Lower lobe of right lung (tissue), 2 donors: ENCODE results near the gene MTMR2. TPM values are rescaled to one million over a fixed set of nuclear protein-coding genes. Genes with fewer than 3 reads are reported as not detected.

Experiments used
- ATAC-seq, 2 donors: fragments of 200-7000 bp; cut with Tn5 transposase; one replicate each; pipeline ENCODE4 v1.9.1; 2020 to 2022; ENCODE audit warnings: mild to moderate bottlenecking in 2 of 2, moderate library complexity in 2 of 2
- DNase-seq: peaks from one replicate; pipeline ENCODE4 v3.0.0-alpha.2; 2020
- H3K27ac ChIP-seq: fragments of 200-600 bp; one replicate; pipeline ENCODE4 v1.8.0; 2022
- H3K27me3 ChIP-seq: fragments of 200-600 bp; one replicate; pipeline ENCODE4 v1.8.0; 2022; ENCODE audit warnings: low read depth
- H3K36me3 ChIP-seq: fragments of 200-600 bp; one replicate; pipeline ENCODE4 v1.8.0; 2022; ENCODE audit warnings: mild to moderate bottlenecking
- H3K4me1 ChIP-seq: fragments of 200-600 bp; one replicate; pipeline ENCODE4 v1.8.0; 2022
- H3K4me3 ChIP-seq: fragments of 200-600 bp; one replicate; pipeline ENCODE4 v1.8.0; 2022; ENCODE audit warnings: mild to moderate bottlenecking
- H3K9me3 ChIP-seq: fragments of 200-600 bp; one replicate; pipeline ENCODE4 v1.8.0; 2022
- CTCF ChIP-seq: fragments of 200-600 bp; IDR thresholded peaks from one replicate; pipeline ENCODE4 v1.8.0; 2022; ENCODE audit warnings: antibody characterized with exemption, mild to moderate bottlenecking
- intact Hi-C: fragments of 100-400 bp; cut with DNase I; formaldehyde crosslinking; loops from one replicate; pipeline ENCODE4 v1.11.0; 2022
- total RNA-seq: library from RNA; stranded (reverse); fragmentation: NEBNext Ultra II Directional; extraction: Animal tissue kit (Norgen Biotek cat#: 25700); gene quantifications from one replicate; pipeline ENCODE4 v1.2.1, GENCODE V29; 2021
- donor health status: DM: no; HTN: yes; CAD: no; lungs with severe emphysema.

MTMR2 gene
- total RNA-seq, 1 donor from 2014 or later: 24.9 TPM

- no peak for TF ChIP-seq CTCF
These were observed 133.6 kb downstream of the MTMR2 start, which contains the start of gene CEP57 for GRCh38 chr11:95790123-95790932. Gene CEP57 (plus strand): TSS chr11:95790498. CDS start chr11:95790699, 201 bp downstream.

GRCh38 chr11:95789506-95790122 is 134.3 kb downstream of the MTMR2 start, which contains the start of gene FAM76B:
Gene FAM76B (minus strand): TSS chr11:95789782. CDS start chr11:95789478, 304 bp downstream.
- DNase-seq: peak; percentile 97
- peaks cover 26% of the 10 kb centered on the region for H3K4me1 ChIP-seq
- peak; percentile 95 for ATAC-seq
- H3K4me3 ChIP-seq: peak within 1 kb of the TSS; percentile 91
- TF ChIP-seq CTCF: no peak
- peak within 1 kb of the TSS; percentile 98 for H3K27ac ChIP-seq
- H3K36me3 ChIP-seq: peaks cover 30% of the 10 kb centered on the region
- intact Hi-C loops: no loop called here
- no peaks in the 10 kb centered on the region for H3K27me3 ChIP-seq
- H3K9me3 ChIP-seq: no peaks in the 10 kb centered on the region

More at GRCh38 chr11:95790123-95790932, 133.6 kb downstream of the MTMR2 start, which contains the start of gene CEP57:
- ATAC-seq (peak; percentile 93 to 94), DNase-seq (peak; percentile 95)
- no peaks in the 10 kb centered on the region for H3K27me3 ChIP-seq
- no peaks in the 10 kb centered on the region for H3K9me3 ChIP-seq
- intact Hi-C loops: no loop called here
- peak within 1 kb of the TSS; percentile 91 for H3K4me3 ChIP-seq
- peaks cover 26% of the 10 kb centered on the region for H3K4me1 ChIP-seq
- H3K27ac ChIP-seq: peak within 1 kb of the TSS; percentile 98
- peaks cover 23% of the 10 kb centered on the region for H3K36me3 ChIP-seq

GRCh38 chr11:95788921-95789505 is 134.9 kb downstream of the MTMR2 start:
- no peak for ATAC-seq
- DNase-seq: no peak
- intact Hi-C loops: no loop called here

More at GRCh38 chr11:95788921-95789505, 134.9 kb downstream of the MTMR2 start:
- peak overlapping the region; percentile 91 for H3K4me3 ChIP-seq
- no peaks in the 10 kb centered on the region for H3K27me3 ChIP-seq
- peaks cover 26% of the 10 kb centered on the region for H3K4me1 ChIP-seq
- H3K27ac ChIP-seq: peak overlapping the region; percentile 98
- H3K36me3 ChIP-seq: peaks cover 36% of the 10 kb centered on the region
- H3K9me3 ChIP-seq: no peaks in the 10 kb centered on the region
- TF ChIP-seq CTCF: no peak

Other genes with a start within 250 kb of the MTMR2 start
- gene FAM76B, start 134.3 kb downstream of the MTMR2 start, total RNA-seq: 22.6 TPM
- 30.2 TPM for gene CEP57, start 133.6 kb downstream of the MTMR2 start, total RNA-seq